T-helper 2 cell (primary cell): Measurements from ENCODE around the gene D2HGDH.
"Not testable (repeated sequence)": the region's sequence is repeated elsewhere in the genome, so short reads cannot be mapped to it uniquely, and the experiment has no call there.

Source experiments
- DNase-seq, 5 experiments: peaks; one replicate each; pipeline versions ENCODE4 v3.0.0 to v3.0.0-alpha.2; 2012 to 2022

The D2HGDH gene

DNA sequence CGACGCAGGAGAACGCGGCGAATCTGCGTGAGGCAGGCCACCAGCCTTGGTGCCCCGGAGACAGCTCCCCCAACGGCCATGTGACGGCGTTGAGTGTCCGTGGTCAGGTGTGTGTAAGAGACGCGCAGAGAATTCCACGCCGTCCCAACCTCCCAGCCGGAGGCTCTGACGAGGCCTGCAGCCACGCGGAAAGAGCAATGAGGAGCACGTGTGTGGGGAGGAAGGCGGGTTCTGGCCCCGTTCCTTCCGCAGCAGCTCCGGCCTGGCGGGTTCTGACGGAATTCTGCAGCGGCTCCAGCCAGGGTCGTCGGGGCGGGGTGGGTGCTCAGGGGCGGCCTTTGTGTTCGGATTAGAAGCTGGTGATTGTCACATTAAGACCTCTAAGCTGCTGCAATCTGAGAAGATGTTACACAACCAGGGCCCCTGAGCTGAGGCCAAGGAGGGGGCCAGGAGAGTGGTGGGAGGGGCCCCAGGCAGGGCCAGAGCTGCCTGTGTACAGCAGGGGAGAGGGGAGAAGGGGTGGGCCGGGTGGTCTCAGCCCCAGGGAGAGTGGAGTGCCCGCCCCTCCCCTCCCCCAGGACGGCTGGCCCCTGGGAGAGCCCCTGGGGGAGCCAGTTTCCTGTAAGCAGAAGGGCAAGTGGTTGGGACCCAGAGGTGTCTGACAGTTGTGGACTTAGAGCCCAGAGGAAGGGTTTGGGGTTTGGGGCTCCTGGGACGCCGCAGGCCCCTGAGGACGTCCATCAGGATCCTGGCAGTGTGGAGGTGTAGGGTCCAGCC is 37.0 kb downstream of the D2HGDH start:
- no peak for DNase-seq

DNA sequence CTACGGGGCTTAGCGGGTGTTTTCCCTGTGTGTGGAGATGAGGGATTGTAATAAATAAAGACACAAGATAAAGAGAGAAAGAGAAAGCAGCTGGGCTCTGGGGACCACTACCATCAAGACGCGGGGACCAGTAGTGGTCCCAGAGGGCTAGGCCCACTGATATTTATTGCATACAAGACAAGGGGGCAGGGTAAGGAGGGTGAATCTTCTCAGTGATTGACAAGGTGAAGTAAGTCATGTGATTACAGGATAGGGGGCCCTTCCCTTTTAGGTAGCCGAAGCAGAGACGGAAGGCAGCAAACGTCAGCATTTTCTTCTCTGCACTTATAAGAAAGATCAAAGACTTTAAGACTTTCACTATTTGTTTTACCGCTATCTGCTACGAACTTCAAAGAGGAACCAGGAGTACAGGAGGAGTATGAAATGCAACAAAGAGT is 37.7 kb downstream of the D2HGDH start:
- peak in 2 of 5 experiments; percentile 47 to 79 for DNase-seq

DNA sequence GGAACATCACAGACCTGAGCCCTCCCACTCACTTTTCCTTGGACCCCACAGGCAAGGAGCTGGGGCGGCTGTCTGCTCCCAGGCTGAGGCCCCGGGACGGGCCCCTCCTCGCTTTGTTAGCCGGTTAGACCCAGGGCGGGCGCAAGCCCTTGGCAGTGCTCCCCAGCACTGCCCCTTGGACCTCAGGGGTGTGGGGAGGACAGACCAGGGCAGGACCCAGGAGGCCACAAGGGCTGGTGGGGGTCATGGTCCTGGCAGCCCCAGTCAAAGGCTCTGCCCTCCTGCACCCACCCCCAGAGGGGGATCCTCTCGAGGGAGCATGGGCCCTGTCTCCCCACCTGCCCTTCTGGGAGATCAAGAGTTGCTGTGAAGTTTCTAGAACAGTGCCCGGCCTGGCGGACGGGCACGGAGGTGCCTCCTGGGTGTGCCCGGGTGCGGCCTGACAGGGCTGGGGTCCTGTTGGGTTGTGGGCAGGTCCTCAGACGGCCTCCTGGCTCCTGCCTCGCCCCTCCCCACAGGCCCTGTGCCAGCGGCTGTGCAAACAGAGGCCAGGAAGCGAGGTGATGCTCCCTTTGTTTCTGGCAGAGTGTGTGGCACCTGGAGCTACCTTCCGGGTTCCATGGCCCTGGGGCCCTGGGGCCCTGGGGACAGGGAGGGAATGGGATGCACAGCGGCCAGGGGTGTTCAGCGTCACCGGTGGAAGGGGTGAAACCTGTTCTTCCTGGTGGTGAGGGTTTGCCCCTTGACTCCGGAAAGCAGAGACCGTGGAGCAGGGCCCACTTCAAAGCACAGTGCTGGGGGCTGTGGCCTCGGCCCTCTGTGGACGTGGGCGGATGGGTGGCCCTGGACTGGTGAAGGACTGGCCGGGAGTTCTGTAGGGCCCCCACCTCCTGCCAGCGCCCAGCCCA is 39.3 kb downstream of the D2HGDH start:
- DNase-seq: no peak

DNA sequence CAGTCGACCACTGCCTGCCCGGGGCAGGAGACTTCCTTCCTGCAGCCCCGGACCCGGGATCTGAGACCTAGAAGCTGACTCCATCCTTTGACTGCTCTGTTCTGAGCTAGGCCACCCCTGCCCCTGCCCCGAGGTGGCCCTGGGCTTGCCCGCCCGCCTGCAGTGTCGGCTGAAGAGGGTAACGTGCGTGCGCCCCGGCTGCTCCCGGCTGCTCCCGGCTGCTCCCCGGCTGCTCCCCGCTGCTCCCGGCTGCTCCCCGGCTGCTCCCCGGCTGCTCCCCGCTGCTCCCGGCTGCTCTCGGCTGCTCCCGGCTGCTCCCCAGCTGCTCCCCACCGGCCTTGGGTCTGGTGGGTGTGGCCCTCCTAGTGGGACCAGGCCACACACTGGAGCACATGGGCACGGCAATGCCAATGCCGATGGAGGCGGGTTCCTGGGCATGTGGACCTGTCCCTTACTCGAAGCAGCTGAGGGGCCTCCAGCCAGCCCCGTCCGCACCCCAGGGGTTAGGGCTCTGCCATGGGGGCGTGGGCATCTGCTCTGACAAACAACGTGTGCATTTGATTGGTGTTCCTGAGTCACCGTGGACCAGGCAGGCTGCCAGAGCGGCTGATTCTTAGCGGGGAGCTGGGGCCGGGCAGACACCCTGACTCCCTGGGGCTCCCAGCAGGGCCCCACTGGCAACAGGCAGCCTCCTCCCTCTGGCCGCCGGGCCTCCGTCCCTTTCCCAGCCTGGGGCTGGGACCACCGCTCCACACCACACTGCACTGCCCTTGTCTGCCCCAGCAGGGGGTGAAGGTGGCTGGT is 40.2 kb downstream of the D2HGDH start:
- DNase-seq: no peak

DNA sequence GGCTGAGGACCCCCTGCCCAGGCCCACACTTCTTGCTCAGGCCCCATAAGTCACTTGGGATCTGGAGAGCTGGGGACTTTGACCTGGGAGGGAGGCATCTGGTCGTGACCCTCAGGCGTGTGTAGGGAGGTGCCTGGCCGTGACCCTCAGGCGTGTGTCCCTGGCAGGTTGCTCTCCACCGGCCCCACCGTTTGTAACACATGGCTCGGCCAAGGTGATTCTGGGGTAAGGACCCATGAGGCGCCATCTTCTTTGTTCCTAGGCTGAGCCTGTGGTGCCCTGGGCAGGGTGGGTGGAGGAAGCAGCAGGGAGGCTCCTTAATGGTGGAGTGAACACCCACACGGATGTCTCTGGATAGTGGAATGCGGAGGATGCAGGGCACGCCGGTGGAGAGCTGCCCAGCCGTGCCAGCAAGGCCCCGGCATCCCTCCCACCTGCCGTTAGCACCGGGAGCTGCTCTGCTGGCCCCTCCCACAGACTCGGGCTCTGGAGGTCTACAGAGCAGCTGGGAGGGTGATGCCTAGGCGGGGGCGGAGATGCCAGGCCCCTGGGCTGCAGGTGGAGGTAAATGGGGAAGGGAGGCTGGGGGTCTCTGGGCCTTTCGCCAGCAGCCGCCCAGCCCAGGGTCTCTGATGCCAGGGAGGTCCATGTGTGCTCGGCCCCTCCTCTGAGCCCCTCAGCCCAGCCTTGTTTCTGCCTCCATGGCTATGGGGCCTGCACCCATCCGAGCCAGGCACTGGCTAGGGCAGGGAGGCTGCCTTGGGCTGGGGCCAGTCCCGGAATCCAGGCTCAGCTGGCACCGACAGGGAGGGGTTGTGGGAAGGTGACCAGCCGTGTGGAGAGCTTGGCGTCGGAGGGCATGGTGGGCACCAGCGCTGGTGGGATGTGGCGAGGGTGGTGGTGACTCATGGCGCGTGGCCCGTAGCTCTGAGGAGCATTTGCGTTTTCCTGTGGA is 41.1 kb downstream of the D2HGDH start:
- DNase-seq: no peak

DNA sequence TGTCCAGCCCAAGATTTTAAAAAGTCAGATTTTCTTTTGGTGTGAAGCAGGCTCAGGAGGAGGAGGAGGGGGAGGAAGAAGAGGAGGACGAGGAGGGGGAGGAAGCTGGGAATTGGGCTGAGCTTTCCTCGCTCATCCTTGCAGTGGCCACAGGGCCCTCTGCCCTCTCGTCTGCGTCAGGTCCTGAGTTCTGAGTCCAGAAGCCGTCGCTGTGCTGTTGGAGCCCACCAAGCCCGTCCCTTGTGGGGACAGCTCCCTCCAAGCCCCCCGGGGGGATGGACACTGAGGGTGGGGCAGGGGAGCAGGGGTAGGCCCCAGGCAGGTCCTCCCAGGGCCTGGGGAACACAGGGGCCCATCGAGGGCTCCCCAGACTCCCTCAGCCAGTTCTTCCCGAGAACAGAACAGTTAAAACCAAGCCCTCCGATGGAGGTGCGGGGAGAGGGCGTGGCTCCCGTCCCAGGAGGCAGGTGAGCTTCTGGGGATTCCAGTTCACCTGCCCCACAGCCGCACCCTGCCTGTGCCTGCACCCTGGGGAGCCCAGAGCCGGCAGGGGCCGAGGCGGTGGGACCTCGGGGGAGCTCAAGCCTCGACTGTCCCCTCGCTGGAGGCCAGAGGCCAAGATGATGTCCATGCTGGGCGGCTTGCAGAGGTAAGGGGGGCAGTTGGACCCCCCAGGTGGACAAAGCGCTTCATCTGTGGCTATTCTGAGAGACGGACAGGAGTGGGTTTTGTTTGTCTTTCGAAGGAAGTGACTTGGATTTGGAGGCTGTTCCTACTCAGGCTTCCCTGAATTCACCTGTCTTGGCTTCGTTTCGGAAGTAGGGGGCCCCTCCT is 42.1 kb downstream of the D2HGDH start, which contains the start of gene GAL3ST2:
GAL3ST2 (plus strand) TSS at position 487 of the 834 bp plus-strand sequence; CDS start at position 621, 134 bp downstream.
- no peak for DNase-seq

DNA sequence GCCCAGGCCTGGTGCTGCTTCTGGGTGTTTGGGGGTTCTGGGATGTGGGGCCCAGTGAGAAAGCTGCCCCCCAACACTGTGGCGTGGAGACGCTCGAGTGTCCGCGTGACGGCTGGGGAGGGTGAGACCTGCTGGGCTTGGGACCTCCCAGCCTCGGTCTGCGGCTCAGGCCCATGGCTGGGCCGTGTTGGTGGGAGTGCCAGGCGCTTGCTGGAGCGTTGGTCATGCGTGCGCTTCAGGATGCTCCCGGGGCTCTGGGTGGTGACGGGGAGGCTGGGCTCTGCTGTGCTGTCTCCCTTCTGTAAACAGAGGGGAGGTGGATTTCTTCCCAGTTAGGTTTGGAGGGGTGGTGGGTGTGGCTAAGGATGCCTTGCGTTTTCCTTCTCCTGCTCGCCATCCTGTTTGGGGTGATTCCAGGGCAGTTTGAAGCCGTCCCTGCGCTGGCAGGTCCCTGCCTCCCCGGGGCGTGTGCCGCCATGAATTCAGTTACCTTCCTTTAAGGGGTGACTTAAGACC is 42.8 kb downstream of the D2HGDH start:
- DNase-seq: no peak

DNA sequence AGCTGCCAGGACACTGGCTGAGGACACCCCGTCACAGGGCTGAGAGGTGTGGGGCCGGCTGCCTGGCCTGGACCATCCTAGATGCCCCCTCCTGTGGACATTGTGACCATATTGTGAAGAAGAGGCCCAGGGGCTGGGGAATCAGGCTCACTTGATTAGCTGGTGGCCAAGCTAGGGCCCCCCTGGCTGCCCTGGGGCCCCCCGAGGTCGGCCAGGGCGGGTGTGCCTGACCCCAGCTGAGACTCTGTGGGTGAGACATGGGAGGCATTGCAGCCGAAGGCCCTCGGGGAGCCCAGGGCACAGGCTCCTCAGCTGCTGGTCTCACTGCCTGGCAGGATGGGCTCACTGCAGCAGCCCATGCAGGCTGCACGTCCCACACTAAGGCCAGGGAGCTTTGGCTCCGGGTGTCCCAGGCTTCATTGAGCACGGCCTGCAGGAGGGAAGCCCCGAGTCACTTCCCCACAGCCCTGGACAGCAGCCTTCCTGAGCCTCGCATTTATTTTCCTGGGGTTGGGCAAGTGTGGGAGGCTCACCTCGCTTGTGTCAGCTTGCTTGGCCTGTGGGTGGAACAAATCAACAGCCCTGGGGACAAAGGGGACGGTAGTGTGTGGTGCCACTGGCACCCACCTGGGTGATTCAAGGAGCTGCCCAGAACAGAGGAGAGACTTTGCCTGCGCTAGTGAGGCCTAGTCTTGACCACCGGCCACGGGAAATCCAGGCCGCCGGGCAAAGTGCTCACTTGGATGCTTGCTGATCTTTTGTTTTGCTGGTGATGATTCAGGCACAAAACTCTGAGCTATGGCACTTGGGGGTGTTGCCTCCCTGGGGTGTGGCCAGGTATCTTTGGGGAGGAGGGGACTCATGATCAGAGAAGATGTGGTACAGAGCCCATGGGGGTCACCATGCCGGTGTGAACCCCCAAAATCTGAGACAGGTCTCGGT is 43.5 kb downstream of the D2HGDH start:
- no peak for DNase-seq

DNA sequence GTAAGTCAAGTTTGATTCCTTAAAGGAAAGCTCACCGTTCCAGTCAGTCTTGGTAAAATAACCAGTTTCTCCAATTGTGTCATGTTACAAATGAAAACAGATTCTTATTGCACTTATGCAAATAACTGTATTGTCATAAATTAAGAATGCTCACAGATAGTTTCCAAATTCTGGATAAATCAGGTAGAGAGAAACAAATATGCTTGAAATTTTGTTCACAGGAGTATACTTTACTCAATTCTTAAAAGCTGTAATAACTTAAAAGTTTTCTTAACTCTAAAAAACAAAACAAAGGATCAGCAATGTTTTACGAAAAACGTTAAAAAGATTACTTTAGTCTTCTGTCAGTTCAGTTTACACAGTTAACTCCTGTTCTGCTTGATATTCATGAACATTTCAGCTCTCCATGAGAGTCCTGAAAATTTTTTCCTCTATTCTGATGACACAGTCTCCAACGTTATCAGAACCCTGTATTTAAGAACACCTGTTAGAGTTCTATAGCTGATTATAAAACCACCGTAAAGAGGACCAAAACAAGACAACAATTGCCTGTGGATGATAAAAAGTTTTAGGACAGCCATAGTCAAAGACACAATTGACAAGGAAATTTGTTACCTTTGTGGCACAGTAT is 46.6 kb downstream of the D2HGDH start:
- no peak for DNase-seq

DNA sequence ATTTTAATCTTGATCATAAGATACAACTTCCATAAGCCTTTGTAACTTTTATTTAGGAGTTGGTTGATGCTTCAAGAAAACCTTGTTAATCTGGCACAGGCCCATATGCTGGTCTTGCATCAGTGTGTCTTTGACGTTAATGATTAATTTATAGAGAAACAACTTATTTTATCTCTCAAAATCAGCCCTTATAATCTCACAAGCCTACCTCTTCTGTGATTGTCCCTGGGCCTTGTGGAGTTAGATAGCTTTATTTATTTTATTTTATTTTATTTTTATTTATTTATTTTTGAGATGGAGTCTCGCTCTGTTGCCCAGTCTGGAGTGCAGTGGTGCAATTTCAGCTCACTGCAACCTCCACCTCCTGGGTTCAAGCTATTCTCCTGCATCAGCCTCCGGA is 47.6 kb downstream of the D2HGDH start:
- DNase-seq: not testable (repeated sequence)

DNA sequence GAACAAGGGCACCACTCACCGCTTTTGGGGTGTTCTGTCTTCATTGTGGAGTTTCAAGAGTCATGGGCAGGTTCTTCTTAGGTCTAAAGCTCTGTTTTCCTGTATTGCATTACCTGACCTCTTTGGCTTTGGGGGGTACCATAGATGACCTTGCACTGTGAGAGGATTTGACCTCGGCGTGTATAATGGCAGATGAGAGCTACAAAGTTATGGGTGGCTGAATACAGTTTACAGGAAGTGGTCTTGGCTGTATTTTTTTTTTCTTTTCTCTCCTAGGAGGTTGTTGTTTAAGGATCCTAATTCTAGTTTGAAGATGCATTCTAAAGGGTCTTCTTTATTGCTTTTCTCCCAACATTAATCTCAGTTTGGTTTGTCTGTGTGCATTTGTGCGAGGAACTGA is 53.7 kb downstream of the D2HGDH start:
- no peak for DNase-seq

DNA sequence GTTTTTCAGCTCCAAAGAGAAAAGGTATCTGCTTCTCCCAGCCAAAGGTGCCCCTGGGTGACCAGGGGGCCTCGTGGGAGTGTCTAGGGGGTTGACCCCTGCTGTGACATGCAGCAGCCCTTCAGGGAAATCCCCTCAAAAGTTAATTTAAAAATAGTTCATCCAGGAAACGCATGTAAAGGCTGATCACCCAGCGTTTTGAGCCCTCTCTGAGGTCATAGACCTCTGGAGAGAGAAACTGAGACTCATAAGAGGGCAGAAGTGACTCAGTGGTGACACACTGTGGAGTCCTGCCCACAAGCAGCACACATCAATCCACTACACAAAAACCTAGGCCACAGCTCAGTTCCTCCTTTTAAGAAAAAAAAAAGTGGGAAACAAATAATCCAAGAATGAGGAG is 54.1 kb downstream of the D2HGDH start:
- DNase-seq: peak in 3 of 5 experiments; percentile 20 to 51 (median 28)

DNA sequence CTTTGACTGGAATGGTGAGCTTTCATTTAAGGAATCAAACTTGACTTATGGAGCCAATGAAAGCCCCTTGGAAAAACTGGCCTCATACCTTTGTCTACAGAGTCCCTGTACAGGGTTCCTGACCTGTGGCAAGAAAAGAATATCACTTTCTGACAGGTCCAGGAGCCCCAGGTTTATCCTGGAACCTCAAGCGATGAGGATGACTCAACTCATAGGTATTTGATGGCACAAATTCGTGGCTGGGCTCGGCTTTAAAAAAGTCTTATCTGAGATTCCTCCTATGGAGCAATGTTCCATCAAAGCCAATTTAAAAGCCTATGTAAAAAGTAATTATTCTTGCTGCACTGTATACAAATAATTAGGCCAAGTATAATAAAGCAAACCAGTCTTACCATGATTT is 57.0 kb downstream of the D2HGDH start:
- not testable (repeated sequence) for DNase-seq

DNA sequence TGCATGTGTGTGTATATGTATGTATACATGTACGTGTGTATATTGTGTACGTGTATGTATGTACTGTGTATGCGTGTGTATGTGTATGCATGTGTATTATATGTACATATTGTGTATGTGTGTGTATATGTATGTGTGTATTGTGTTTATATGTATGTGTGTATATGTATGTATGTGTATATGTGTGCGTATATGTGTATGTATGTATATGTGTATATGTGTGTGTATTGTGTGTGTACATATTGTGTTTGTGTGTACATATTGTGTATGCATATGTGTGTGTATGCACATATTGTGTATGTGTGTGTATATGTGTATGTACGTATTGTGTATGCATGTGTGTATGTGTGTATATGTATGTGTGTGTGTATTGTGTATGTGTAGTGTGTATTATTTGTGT is 59.0 kb downstream of the D2HGDH start:
- DNase-seq: no peak

DNA sequence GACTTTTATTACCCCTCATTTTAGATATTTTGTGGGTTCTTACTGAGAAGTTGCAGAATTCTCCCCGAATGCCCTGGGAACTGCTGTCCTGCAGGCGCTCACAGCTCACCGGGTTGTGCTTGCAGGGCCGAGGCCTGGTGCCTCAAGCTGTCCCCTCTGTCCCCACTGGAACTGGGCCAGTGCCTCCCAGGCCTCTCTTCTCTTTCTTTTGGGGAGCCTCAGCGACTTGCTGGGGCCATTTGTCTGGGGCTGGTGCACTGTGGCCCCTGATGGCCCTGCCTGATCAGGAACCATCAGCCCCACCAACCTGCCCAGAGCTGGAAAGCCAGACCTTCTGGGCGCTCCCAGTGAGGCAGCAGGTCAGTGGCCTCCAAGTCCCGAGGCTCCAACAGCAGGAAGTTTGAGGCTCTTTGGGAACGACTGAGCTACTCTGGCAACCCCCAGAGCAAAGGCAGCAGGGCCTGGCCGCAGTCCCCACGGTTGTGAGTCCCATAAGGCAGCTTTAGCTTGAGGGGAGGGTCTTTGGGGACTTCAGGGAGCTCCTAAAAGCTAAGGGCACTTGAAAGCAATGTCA is 59.9 kb downstream of the D2HGDH start:
- no peak for DNase-seq

DNA sequence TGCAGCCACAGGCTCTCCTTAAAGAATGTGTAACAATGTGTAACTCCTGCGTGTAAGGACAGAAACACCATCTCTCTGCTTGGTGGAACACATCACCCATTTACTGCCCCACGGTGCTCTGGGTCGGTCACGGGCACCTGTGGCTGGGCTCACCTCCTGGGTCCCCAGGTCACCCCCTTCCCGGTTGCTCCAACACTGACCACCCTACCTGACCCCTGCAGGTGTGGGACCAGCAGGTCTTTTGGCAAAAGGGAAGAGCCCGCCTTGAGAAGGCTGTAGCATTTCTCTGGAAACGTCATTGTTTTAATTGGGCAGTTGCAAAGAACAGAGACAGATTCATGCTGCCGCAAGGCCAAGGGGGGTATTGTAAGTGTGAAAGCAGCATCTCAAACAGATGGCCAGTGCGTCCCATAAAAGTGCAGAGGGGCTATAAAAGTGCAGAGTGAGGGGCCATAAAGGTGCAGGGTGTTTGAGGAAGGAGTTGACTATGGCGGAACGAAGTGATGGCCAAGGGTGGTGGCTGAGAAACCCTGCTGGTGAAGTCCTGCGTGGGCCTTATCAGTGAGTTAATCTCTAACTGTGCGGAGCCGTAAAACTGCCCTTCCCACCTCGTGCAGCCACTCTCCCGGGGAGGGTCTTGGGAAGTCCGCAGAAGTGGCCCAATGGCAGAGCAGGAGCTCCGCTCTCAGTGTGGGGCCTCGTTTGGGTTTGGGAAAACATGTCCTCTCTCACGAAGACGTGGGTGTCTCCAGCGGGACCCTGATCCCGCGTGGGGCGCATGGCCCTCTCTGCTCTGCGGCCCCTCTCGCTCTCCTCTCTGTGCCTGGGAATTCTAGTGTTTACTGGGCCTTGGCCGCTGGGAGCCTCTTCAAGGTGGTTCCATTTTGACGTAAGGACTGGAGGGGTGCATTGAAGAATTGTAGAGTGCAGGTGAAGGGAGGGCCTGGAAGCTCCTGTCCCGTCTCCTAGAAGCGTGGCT is 60.9 kb downstream of the D2HGDH start:
- DNase-seq: no peak

DNA sequence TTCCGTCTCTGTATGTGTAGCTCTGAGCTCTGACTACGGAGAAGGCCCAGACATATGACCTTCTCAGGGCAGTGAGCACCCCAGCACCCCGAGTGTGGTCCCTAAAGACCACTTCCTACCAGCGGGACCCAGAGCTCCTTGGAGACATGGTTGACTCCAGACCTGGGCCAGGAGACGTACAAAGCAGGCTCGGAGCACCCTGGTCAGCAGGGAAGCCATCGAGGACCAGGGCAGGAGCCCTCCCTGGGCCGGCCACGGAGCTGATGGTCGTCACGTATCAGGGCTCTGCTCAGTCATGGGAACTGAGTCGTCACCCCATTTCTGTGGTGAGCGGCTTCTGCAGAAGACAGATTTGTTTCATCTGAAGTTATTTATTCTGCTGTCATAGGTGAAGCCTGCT is 61.8 kb downstream of the D2HGDH start:
- DNase-seq: no peak
